H1 (cell line): ENCODE data around the gene DOCK9. TPM values are rescaled to one million over a fixed set of nuclear protein-coding genes. Genes with fewer than 3 reads are reported as not detected.

Experiments
- CTCF ChIA-PET: fragments of 300-600 bp; sonication (Branson Sonifier 250); formaldehyde crosslinking; loops from one replicate; lab custom pipeline; 2021; ENCODE audit not compliant: partially characterized antibody; lab: Charles Lee
- POLR2A ChIA-PET: fragments of 300-600 bp; sonication (Branson Sonifier 250); formaldehyde crosslinking; loops from one replicate; lab custom pipeline; 2021; ENCODE audit warnings: inconsistent platforms; ENCODE audit not compliant: partially characterized antibody; lab: Charles Lee
- DNase-seq, 2 experiments: peaks; one replicate each; pipeline versions ENCODE4 v3.0.0 to v3.0.0-alpha.2; 2010 to 2022; ENCODE audit warnings: low spot score in 2 of 2, low read depth in 1 of 2, mixed read lengths in 1 of 2
- FAIRE-seq: peaks from 2 replicates; lab custom pipeline; 2011; peaks lifted over from hg19 to GRCh38; lab: Jason Lieb, UNC
- H2AFZ ChIP-seq: 2 replicates; pipeline ENCODE4 v1.8.1; 2012; ENCODE audit warnings: low read length, inconsistent platforms
- H2AK5ac ChIP-seq: 2 replicates; pipeline ENCODE4 v1.6.1; 2013; ENCODE audit warnings: low read depth, low read length
- H2BK120ac ChIP-seq: replicated peaks from 2 replicates; pipeline ENCODE3; 2013; ENCODE audit warnings: low read depth, low read length, inconsistent platforms
- H2BK12ac ChIP-seq: 2 replicates; pipeline ENCODE4 v1.6.1; 2013; ENCODE audit warnings: low read depth, low read length
- H2BK15ac ChIP-seq: 2 replicates; pipeline ENCODE4 v1.6.1; 2013; ENCODE audit warnings: low read length
- H2BK20ac ChIP-seq: 2 replicates; pipeline ENCODE4 v1.6.1; 2013; ENCODE audit warnings: low read length
- H2BK5ac ChIP-seq: 2 replicates; pipeline ENCODE4 v1.6.1; 2013; ENCODE audit warnings: low read depth, low read length
- H3K14ac ChIP-seq: 2 replicates; pipeline ENCODE4 v1.6.1; 2013; ENCODE audit warnings: inconsistent platforms; ENCODE audit not compliant: insufficient read length
- H3K18ac ChIP-seq: 2 replicates; pipeline ENCODE4 v1.6.1; 2013; ENCODE audit warnings: low read length; ENCODE audit errors: extremely low read depth
- H3K23ac ChIP-seq: 2 replicates; pipeline ENCODE4 v1.6.1; 2013; ENCODE audit warnings: inconsistent platforms; ENCODE audit not compliant: insufficient read length
- H3K23me2 ChIP-seq: 2 replicates; pipeline ENCODE4 v1.6.1; 2013; ENCODE audit warnings: low read depth, low read length
- H3K27ac ChIP-seq: 2 replicates; pipeline ENCODE4 v1.6.1; 2011; ENCODE audit warnings: low read depth, low read length, inconsistent platforms
- H3K27me3 ChIP-seq, 4 experiments: replicated peaks in 1 of 4; 1 replicate in 1 of 4; 2 replicates in 3 of 4; pipeline versions ENCODE4 v1.6.1 to v1.8.1; 2011 to 2013; ENCODE audit warnings: low read length in 3 of 4, mild to moderate bottlenecking in 3 of 4, inconsistent platforms in 2 of 4, mixed read lengths in 2 of 4, moderate library complexity in 1 of 4; ENCODE audit not compliant: control insufficient read depth in 3 of 4, insufficient read depth in 3 of 4; ENCODE audit errors: extremely low read depth in 1 of 4
- H3K36me3 ChIP-seq, 4 experiments: 2 replicates each; pipeline versions ENCODE4 v1.6.1 to v1.8.1; 2011 to 2013; ENCODE audit warnings: mild to moderate bottlenecking in 4 of 4, low read length in 3 of 4, moderate library complexity in 2 of 4, control low read depth in 1 of 4, inconsistent platforms in 1 of 4; ENCODE audit not compliant: insufficient read depth in 4 of 4, control insufficient read depth in 2 of 4
- H3K4ac ChIP-seq: replicated peaks from 2 replicates; pipeline ENCODE3; 2013; ENCODE audit warnings: low read length, low read depth, mixed read lengths, inconsistent platforms; ENCODE audit not compliant: insufficient read length
- H3K4me1 ChIP-seq, 4 experiments: replicated peaks in 1 of 4; 1 replicate in 1 of 4; 2 replicates in 3 of 4; pipeline versions ENCODE4 v1.6.1 to v1.8.1; 2011 to 2013; ENCODE audit warnings: low read length in 3 of 4, inconsistent platforms in 2 of 4, mixed read lengths in 1 of 4; ENCODE audit not compliant: insufficient read depth in 4 of 4, control insufficient read depth in 3 of 4
- H3K4me2 ChIP-seq, 2 experiments: 2 replicates each; pipeline versions ENCODE4 v1.6.1 to v1.8.1; 2011 to 2013; ENCODE audit warnings: low read depth in 2 of 2, low read length in 2 of 2, control low read depth in 1 of 2, inconsistent platforms in 1 of 2, mild to moderate bottlenecking in 1 of 2; ENCODE audit not compliant: insufficient read depth in 1 of 2
- H3K4me3 ChIP-seq, 4 experiments: fragments of 200-600, 300-600 bp in 1 of 4; sonication (generic), shearing (Covaris generic), sonication (Bioruptor Twin) in 1 of 4; 2 replicates each; pipeline versions ENCODE4 v1.5.1 to v1.8.1; 2011 to 2016; ENCODE audit warnings: low read length in 4 of 4, low read depth in 3 of 4, control low read depth in 2 of 4, inconsistent platforms in 2 of 4, mild to moderate bottlenecking in 2 of 4, mixed read lengths in 1 of 4, moderate library complexity in 1 of 4; ENCODE audit not compliant: insufficient read depth in 2 of 4; ENCODE audit errors: extremely low read depth in 1 of 4
- H3K56ac ChIP-seq: replicated peaks from 2 replicates; pipeline ENCODE3; 2013; ENCODE audit warnings: low read depth, mild to moderate bottlenecking, mixed read lengths, low read length, inconsistent platforms; ENCODE audit not compliant: insufficient read length
- H3K79me1 ChIP-seq: 2 replicates; pipeline ENCODE4 v1.6.1; 2013; ENCODE audit warnings: low read depth, low read length, control low read depth
- H3K79me2 ChIP-seq, 2 experiments: 2 replicates each; pipeline versions ENCODE4 v1.6.1 to v1.8.1; 2012 to 2013; ENCODE audit warnings: low read length in 2 of 2, mild to moderate bottlenecking in 2 of 2, inconsistent platforms in 1 of 2; ENCODE audit not compliant: insufficient read depth in 2 of 2, control insufficient read depth in 1 of 2
- H3K9ac ChIP-seq, 4 experiments: replicated peaks in 1 of 4; 1 replicate in 1 of 4; 2 replicates in 3 of 4; pipeline versions ENCODE4 v1.6.1 to v1.8.1; 2011 to 2013; ENCODE audit warnings: low read depth in 3 of 4, low read length in 3 of 4, control low read depth in 2 of 4, mild to moderate bottlenecking in 2 of 4, moderate library complexity in 2 of 4, inconsistent platforms in 1 of 4; ENCODE audit errors: extremely low read depth in 1 of 4
- H3K9me3 ChIP-seq, 2 experiments: 2 replicates each; pipeline versions ENCODE4 v1.6.1 to v1.8.1; 2012 to 2013; ENCODE audit warnings: mild to moderate bottlenecking in 2 of 2, moderate library complexity in 2 of 2, control low read depth in 1 of 2, inconsistent platforms in 1 of 2, low read depth in 1 of 2, low read length in 1 of 2, mixed read lengths in 1 of 2; ENCODE audit not compliant: insufficient read depth in 2 of 2
- H4K20me1 ChIP-seq, 2 experiments: replicated peaks in 1 of 2; 2 replicates each; pipeline versions ENCODE3 to v1.8.1; 2011 to 2013; ENCODE audit warnings: inconsistent platforms in 2 of 2, low read length in 2 of 2, mild to moderate bottlenecking in 1 of 2; ENCODE audit not compliant: insufficient read depth in 2 of 2, control insufficient read depth in 1 of 2
- H4K5ac ChIP-seq: 2 replicates; pipeline ENCODE4 v1.6.1; 2013; ENCODE audit warnings: low read length, low read depth, mixed read lengths, inconsistent platforms; ENCODE audit not compliant: insufficient read length
- H4K8ac ChIP-seq: 2 replicates; pipeline ENCODE4 v1.8.0; 2013; ENCODE audit warnings: mild to moderate bottlenecking, moderate library complexity, low read length, inconsistent platforms; ENCODE audit not compliant: insufficient read depth; ENCODE audit errors: extremely low read depth
- H4K91ac ChIP-seq: replicated peaks from 2 replicates; pipeline ENCODE3; 2013; ENCODE audit warnings: low read length, mixed read lengths, inconsistent platforms; ENCODE audit not compliant: insufficient read length
- BCL11A ChIP-seq, 2 experiments: IDR thresholded peaks; one replicate each; pipeline ENCODE4 v1.6.1; 2011; ENCODE audit warnings: low read depth in 2 of 2, low read length in 2 of 2, mild to moderate bottlenecking in 2 of 2
- PHF8 ChIP-seq: fragments of 200-600 bp; sonication (generic); conservative IDR thresholded peaks from 2 replicates; pipeline ENCODE4 v1.7.1; 2012; ENCODE audit warnings: low read depth, mild to moderate bottlenecking, inconsistent platforms, low read length, moderate library complexity
- WGBS, 2 experiments: shearing (Covaris generic) in 1 of 2; methylation state at CpG; one replicate each; pipeline versions ENCODE4 v1.1.6 to v1.1.7; 2013 to 2015; ENCODE audit warnings: low lambda C conversion rate in 2 of 2, mixed read lengths in 2 of 2, inconsistent platforms in 1 of 2, low coverage in 1 of 2, missing lambda C conversion rate in 1 of 2; ENCODE audit not compliant: insufficient replicate concordance in 2 of 2, insufficient coverage in 1 of 2, insufficient read length in 1 of 2; ENCODE audit errors: extremely low coverage in 1 of 2, missing lambda C conversion rate in 1 of 2; 5-methylcytosine and 5-hydroxymethylcytosine counted together
- polyA plus RNA-seq, 7 experiments: library from polyadenylated mRNA; depleted of rRNA in 3 of 7; stranded (reverse) in 5 of 7; unstranded in 2 of 7; fragments of >200 nt in 5 of 7; fragments of 200-250 nt in 2 of 7; gene quantifications; 1 replicate in 5 of 7; 2 replicates in 1 of 7; 4 replicates in 1 of 7; pipeline versions ENCODE4 v1.2.1 to v1.2.3, GENCODE V29; 2011 to 2013; ENCODE audit warnings: missing spikeins in 2 of 7, mixed read lengths in 2 of 7
- total RNA-seq: library from RNA; stranded (reverse); fragmentation: NEBNext Ultra II Directional; extraction: Animal tissue kit (Norgen Biotek cat#: 25700); gene quantifications from 2 replicates; pipeline ENCODE4 v1.2.1, GENCODE V29; 2021

Gene DOCK9
- total and polyA plus RNA-seq, 2 of the 8 experiments (the other 6 are each of a cell fraction or from before 2014, with no cell fraction given), result 21.6 to 31.5 TPM

GRCh38 chr13:98961503-98962105, 16.3 kb downstream of the DOCK9 start:
- WGBS, 2 experiments, result 77% methylated on average over 7 of the region's 7 CpGs; no CpG with 5 or more reads in 1 of the 2 experiments

More at GRCh38 chr13:98961503-98962105, 16.3 kb downstream of the DOCK9 start:
- peaks cover 0 to 2% (median 0%) of the 10 kb centered on the region in 4 experiments; a peak in 2 of 7 replicates for H3K4me1 ChIP-seq
- no peak overlapping the region for H4K91ac ChIP-seq
- POLR2A ChIA-PET, result interaction anchor here (0.8 kb wide), 1 partner anchor 10 kb away, joined by 3 read pairs; no protein-coding TSS in a partner anchor
- H2BK15ac ChIP-seq, result no peak overlapping the region
- no peak overlapping the region for H2AFZ ChIP-seq
- H2BK120ac ChIP-seq, result no peak overlapping the region
- no peak overlapping the region for H2AK5ac ChIP-seq
- no peaks in the 10 kb centered on the region for H3K79me1 ChIP-seq
- H2BK20ac ChIP-seq, result no peak overlapping the region
- peaks cover 0 to 2% (median 0%) of the 10 kb centered on the region in 4 experiments; a peak in 1 of 7 replicates for H3K27me3 ChIP-seq
- TF ChIP-seq BCL11A (IDR thresholded peaks at IDR 0.05; ENCODE audit: low read depth in 2 of 2, low read length in 2 of 2), result no peak
- no peak for TF ChIP-seq PHF8
- H3K4ac ChIP-seq, result no peak overlapping the region
- DNase-seq (no peak), FAIRE-seq (no peak)
- no peak overlapping the region for H3K56ac ChIP-seq
- no peak overlapping the region for H3K9ac ChIP-seq
- H3K23ac ChIP-seq, result no peak overlapping the region
- H3K9me3 ChIP-seq, result no peaks in the 10 kb centered on the region
- no peak overlapping the region for H3K18ac ChIP-seq
- no peak overlapping the region for H2BK5ac ChIP-seq
- H4K5ac ChIP-seq, result no peak overlapping the region
- no peaks in the 10 kb centered on the region for H4K20me1 ChIP-seq
- H3K23me2 ChIP-seq, result no peaks in the 10 kb centered on the region
- no peak overlapping the region for H2BK12ac ChIP-seq
- no peak overlapping the region for H3K4me2 ChIP-seq
- H3K14ac ChIP-seq, result no peak overlapping the region
- H3K79me2 ChIP-seq, result no peaks in the 10 kb centered on the region
- CTCF ChIA-PET, result interaction anchor here (1.1 to 2.1 kb wide), 5 partner anchors 8 to 121 kb away, joined by 3 to 6 read pairs (median 4); no protein-coding TSS in a partner anchor
- H3K27ac ChIP-seq, result no peak overlapping the region
- no peak overlapping the region for H3K4me3 ChIP-seq
- no peaks in the 10 kb centered on the region for H3K36me3 ChIP-seq
- H4K8ac ChIP-seq, result no peak overlapping the region
